Activated naive CD4-positive, alpha-beta T cell treated with anti-CD3 and anti-CD28 coated beads, Interleukin-2, amount 10 ng/mL, durations not matched to agents 7 days and 5 days (primary cell): ENCODE measurements around the gene INTS3.

Experiments
- CTCF ChIA-PET: fragments of 350-600 bp; sonication (Branson Sonifier 250); formaldehyde crosslinking; loops from one replicate; lab custom pipeline; 2021; ENCODE audit warnings: antibody characterized with exemption; lab: Charles Lee
- DNase-seq: peaks from one replicate; pipeline ENCODE4 v3.0.0-alpha.2; 2020
- H3K27ac Mint-ChIP-seq: one replicate; pipeline ENCODE4 v1.8.0; 2021; ENCODE audit warnings: mild to moderate bottlenecking, moderate library complexity, mixed read lengths
- H3K27me3 Mint-ChIP-seq: one replicate; pipeline ENCODE4 v1.8.0; 2021; ENCODE audit warnings: mild to moderate bottlenecking, mixed read lengths
- H3K36me3 Mint-ChIP-seq: one replicate; pipeline ENCODE4 v1.8.0; 2021; ENCODE audit warnings: mixed read lengths
- H3K4me1 Mint-ChIP-seq: one replicate; pipeline ENCODE4 v1.8.0; 2021; ENCODE audit warnings: mixed read lengths
- H3K4me3 Mint-ChIP-seq: one replicate; pipeline ENCODE4 v1.8.0; 2021; ENCODE audit warnings: mild to moderate bottlenecking, moderate library complexity, mixed read lengths
- H3K9me3 Mint-ChIP-seq: one replicate; pipeline ENCODE4 v1.8.0; 2021; ENCODE audit warnings: mixed read lengths

Gene INTS3, protein sequence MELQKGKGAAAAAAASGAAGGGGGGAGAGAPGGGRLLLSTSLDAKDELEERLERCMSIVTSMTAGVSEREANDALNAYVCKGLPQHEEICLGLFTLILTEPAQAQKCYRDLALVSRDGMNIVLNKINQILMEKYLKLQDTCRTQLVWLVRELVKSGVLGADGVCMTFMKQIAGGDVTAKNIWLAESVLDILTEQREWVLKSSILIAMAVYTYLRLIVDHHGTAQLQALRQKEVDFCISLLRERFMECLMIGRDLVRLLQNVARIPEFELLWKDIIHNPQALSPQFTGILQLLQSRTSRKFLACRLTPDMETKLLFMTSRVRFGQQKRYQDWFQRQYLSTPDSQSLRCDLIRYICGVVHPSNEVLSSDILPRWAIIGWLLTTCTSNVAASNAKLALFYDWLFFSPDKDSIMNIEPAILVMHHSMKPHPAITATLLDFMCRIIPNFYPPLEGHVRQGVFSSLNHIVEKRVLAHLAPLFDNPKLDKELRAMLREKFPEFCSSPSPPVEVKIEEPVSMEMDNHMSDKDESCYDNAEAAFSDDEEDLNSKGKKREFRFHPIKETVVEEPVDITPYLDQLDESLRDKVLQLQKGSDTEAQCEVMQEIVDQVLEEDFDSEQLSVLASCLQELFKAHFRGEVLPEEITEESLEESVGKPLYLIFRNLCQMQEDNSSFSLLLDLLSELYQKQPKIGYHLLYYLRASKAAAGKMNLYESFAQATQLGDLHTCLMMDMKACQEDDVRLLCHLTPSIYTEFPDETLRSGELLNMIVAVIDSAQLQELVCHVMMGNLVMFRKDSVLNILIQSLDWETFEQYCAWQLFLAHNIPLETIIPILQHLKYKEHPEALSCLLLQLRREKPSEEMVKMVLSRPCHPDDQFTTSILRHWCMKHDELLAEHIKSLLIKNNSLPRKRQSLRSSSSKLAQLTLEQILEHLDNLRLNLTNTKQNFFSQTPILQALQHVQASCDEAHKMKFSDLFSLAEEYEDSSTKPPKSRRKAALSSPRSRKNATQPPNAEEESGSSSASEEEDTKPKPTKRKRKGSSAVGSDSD

GRCh38 chr1:153727463-153728304, at the start of gene INTS3:
TSS of gene INTS3 (plus strand) at chr1:153728050. CDS start at chr1:153728635, 585 bp downstream.
- H3K27me3 Mint-ChIP-seq = peaks cover 4% of the 10 kb centered on the region
- peak within 1 kb of the TSS; percentile 93 for H3K27ac Mint-ChIP-seq
- H3K9me3 Mint-ChIP-seq = no peaks in the 10 kb centered on the region
- CTCF ChIA-PET = interaction anchor here (2.1 kb wide), 1 partner anchor 51 kb away, joined by 10 read pairs; no protein-coding TSS in a partner anchor
- H3K4me3 Mint-ChIP-seq = peak within 1 kb of the TSS; percentile 84
- H3K36me3 Mint-ChIP-seq = peaks cover 21% of the 10 kb centered on the region
- DNase-seq = peak; percentile 100
- H3K4me1 Mint-ChIP-seq = peaks cover 37% of the 10 kb centered on the region

GRCh38 chr1:153678519-153679336, 49.1 kb upstream of the INTS3 start, which contains the start of gene NPR1:
TSS of gene NPR1 (plus strand) at chr1:153678688. CDS start at chr1:153679109, 421 bp downstream.
- H3K27me3 Mint-ChIP-seq = peaks cover 65% of the 10 kb centered on the region
- peak; percentile 58 for DNase-seq
- peak within 1 kb of the TSS; percentile 78 for H3K4me3 Mint-ChIP-seq
- CTCF ChIA-PET = interaction anchor here (0.5 to 1.8 kb wide), 10 partner anchors 10 to 312 kb away, joined by 3 to 6 read pairs (median 3); partner anchors contain the start of genes RAB13 and RPS27
- peak within 1 kb of the TSS; percentile 65 for H3K27ac Mint-ChIP-seq
- no peaks in the 10 kb centered on the region for H3K36me3 Mint-ChIP-seq
- no peaks in the 10 kb centered on the region for H3K9me3 Mint-ChIP-seq
- H3K4me1 Mint-ChIP-seq = peaks cover 24% of the 10 kb centered on the region

DNA sequence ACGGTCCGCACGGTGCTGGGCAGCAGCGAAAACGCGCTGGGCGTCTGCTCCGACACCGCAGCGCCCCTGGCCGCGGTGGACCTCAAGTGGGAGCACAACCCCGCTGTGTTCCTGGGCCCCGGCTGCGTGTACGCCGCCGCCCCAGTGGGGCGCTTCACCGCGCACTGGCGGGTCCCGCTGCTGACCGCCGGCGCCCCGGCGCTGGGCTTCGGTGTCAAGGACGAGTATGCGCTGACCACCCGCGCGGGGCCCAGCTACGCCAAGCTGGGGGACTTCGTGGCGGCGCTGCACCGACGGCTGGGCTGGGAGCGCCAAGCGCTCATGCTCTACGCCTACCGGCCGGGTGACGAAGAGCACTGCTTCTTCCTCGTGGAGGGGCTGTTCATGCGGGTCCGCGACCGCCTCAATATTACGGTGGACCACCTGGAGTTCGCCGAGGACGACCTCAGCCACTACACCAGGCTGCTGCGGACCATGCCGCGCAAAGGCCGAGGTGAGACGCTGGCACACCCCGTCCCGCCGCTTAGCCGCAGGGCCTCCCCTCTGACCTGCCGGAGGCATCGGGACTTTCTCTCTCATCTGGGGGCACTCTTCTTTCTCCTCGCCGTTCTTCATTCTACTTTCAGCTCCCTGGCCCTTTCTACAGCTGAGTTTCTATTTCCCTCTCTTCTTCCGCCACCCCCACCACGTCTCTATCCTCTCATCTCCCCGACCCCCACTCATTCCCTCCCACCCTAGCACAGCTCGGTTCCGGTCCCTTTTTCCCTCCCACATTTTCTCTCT, 48.3 kb upstream of the INTS3 start:
- peak; percentile 49 for DNase-seq
- no peak overlapping the region for H3K27ac Mint-ChIP-seq
- peaks cover 73% of the 10 kb centered on the region for H3K27me3 Mint-ChIP-seq
- CTCF ChIA-PET = interaction anchor here (0.7 to 1.8 kb wide), 7 partner anchors 11 to 308 kb away, joined by 3 to 4 read pairs (median 3); no protein-coding TSS in a partner anchor
- no peaks in the 10 kb centered on the region for H3K9me3 Mint-ChIP-seq
- no peaks in the 10 kb centered on the region for H3K36me3 Mint-ChIP-seq
- peak overlapping the region; percentile 78 for H3K4me3 Mint-ChIP-seq
- H3K4me1 Mint-ChIP-seq = peaks cover 24% of the 10 kb centered on the region

DNA sequence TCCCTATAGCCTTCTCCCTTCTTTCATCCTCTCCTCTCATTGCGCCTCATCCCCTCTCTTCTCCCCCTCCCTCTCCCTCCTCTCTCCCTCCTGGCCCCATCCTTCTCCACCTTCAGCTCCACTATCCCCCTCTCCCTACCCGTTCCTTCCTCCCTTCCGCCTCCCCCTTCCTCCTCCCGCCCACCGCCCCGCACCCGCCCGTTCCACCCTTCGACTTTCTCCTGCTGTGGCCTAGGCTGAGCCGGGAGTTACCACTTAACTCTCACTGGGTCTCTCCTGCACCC, 47.8 kb upstream of the INTS3 start:
- no peaks in the 10 kb centered on the region for H3K9me3 Mint-ChIP-seq
- CTCF ChIA-PET = interaction anchor here (1.0 to 1.8 kb wide), 5 partner anchors 11 to 307 kb away, joined by 3 to 4 read pairs (median 3); no protein-coding TSS in a partner anchor
- no peak overlapping the region for H3K27ac Mint-ChIP-seq
- H3K27me3 Mint-ChIP-seq = peaks cover 79% of the 10 kb centered on the region
- H3K4me3 Mint-ChIP-seq = peak overlapping the region; percentile 78
- peaks cover 24% of the 10 kb centered on the region for H3K4me1 Mint-ChIP-seq
- DNase-seq = no peak
- no peaks in the 10 kb centered on the region for H3K36me3 Mint-ChIP-seq

DNA sequence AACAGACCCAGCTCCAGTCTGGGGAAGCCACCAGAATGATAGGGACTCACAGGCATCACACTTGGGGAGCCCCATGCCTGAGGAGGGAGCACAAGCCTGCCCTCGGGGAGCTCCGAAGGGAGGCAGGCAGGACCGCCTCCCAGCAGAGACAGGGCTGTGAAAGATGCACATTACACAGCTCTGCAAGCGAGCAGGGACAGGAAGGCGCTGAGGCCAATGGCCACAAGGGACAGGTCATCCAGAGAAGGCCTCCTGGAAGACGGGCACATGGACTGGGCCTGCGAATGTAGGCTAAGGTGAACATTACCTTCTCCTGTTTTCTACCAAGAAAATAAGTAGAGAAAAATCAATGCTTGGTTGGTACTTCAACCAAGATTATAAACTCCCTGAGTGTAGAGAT, 45.1 kb upstream of the INTS3 start:
- no peak overlapping the region for H3K27ac Mint-ChIP-seq

GRCh38 chr1:153683854-153684253, 44.0 kb upstream of the INTS3 start:
- H3K4me1 Mint-ChIP-seq = peaks cover 9% of the 10 kb centered on the region
- H3K4me3 Mint-ChIP-seq = no peak overlapping the region
- CTCF ChIA-PET = no interaction called here
- no peak overlapping the region for H3K27ac Mint-ChIP-seq
- DNase-seq = no peak
- H3K9me3 Mint-ChIP-seq = no peaks in the 10 kb centered on the region
- peaks cover 79% of the 10 kb centered on the region for H3K27me3 Mint-ChIP-seq
- H3K36me3 Mint-ChIP-seq = no peaks in the 10 kb centered on the region

More for the DNA sequence above, 45.1 kb upstream of the INTS3 start:
- CTCF ChIA-PET = no interaction called here
- Mint-ChIP-seq H3K9me3 (no peaks in the 10 kb centered on the region), H3K4me1 (peaks cover 20% of the 10 kb centered on the region), H3K36me3 (no peaks in the 10 kb centered on the region), H3K4me3 (no peak overlapping the region), H3K27me3 (peaks cover 90% of the 10 kb centered on the region)
- no peak for DNase-seq

GRCh38 chr1:153684892-153685291, 43.0 kb upstream of the INTS3 start:
- H3K27ac Mint-ChIP-seq = no peak overlapping the region
- H3K4me3 Mint-ChIP-seq = no peak overlapping the region
- H3K9me3 Mint-ChIP-seq = no peaks in the 10 kb centered on the region
- peaks cover 4% of the 10 kb centered on the region for H3K4me1 Mint-ChIP-seq
- CTCF ChIA-PET = no interaction called here
- DNase-seq = no peak
- peaks cover 77% of the 10 kb centered on the region for H3K27me3 Mint-ChIP-seq
- H3K36me3 Mint-ChIP-seq = no peaks in the 10 kb centered on the region

- no peak overlapping the region for H3K27ac Mint-ChIP-seq
- H3K27me3 Mint-ChIP-seq = peaks cover 76% of the 10 kb centered on the region
- no peaks in the 10 kb centered on the region for H3K36me3 Mint-ChIP-seq
- H3K4me3 Mint-ChIP-seq = no peak overlapping the region
- H3K4me1 Mint-ChIP-seq = no peaks in the 10 kb centered on the region
- CTCF ChIA-PET = no interaction called here
- DNase-seq = no peak
- H3K9me3 Mint-ChIP-seq = no peaks in the 10 kb centered on the region
Observed at GRCh38 chr1:153685544-153686340, 42.1 kb upstream of the INTS3 start.

GRCh38 chr1:153687346-153688125, 40.3 kb upstream of the INTS3 start:
- CTCF ChIA-PET = no interaction called here

GRCh38 chr1:153688276-153688675, 39.6 kb upstream of the INTS3 start:
- DNase-seq = no peak
- CTCF ChIA-PET = no interaction called here
- Mint-ChIP-seq H3K9me3 (no peaks in the 10 kb centered on the region), H3K27me3 (peaks cover 59% of the 10 kb centered on the region), H3K4me1 (peaks cover 5% of the 10 kb centered on the region), H3K36me3 (no peaks in the 10 kb centered on the region), H3K27ac (no peak overlapping the region), H3K4me3 (no peak overlapping the region)

More at GRCh38 chr1:153687346-153688125, 40.3 kb upstream of the INTS3 start:
- DNase-seq = no peak
- Mint-ChIP-seq H3K9me3 (no peaks in the 10 kb centered on the region), H3K36me3 (no peaks in the 10 kb centered on the region), H3K4me3 (no peak overlapping the region), H3K4me1 (peaks cover 5% of the 10 kb centered on the region), H3K27ac (no peak overlapping the region), H3K27me3 (peaks cover 58% of the 10 kb centered on the region)

- no peak overlapping the region for H3K27ac Mint-ChIP-seq
- H3K4me1 Mint-ChIP-seq = peaks cover 5% of the 10 kb centered on the region
- H3K9me3 Mint-ChIP-seq = no peaks in the 10 kb centered on the region
- H3K36me3 Mint-ChIP-seq = no peaks in the 10 kb centered on the region
- DNase-seq = no peak
- CTCF ChIA-PET = interaction anchor here (1.0 kb wide), 1 partner anchor 178 kb away, joined by 3 read pairs; no protein-coding TSS in a partner anchor
- H3K4me3 Mint-ChIP-seq = no peak overlapping the region
- H3K27me3 Mint-ChIP-seq = peaks cover 58% of the 10 kb centered on the region
Observed at GRCh38 chr1:153688736-153689328, 39.0 kb upstream of the INTS3 start.
